Breast epithelium (tissue), 3 donors: ENCODE results near the gene RMND5B.

Experiments used
- CTCF ChIP-seq, 3 donors: fragments of 450-650 bp; IDR thresholded peaks; one replicate each; pipeline ENCODE4 v1.5.1; 2016 to 2017; ENCODE audit warnings: antibody characterized with exemption in 3 of 3, mild to moderate bottlenecking in 3 of 3, moderate library complexity in 3 of 3
- POLR2AphosphoS5 ChIP-seq, 3 donors: sonication (generic); formaldehyde crosslinking; IDR thresholded peaks; one replicate each; pipeline ENCODE4 v1.6.1; 2017; ENCODE audit warnings: antibody characterized with exemption in 3 of 3

GRCh38 chr5:178192244-178192643 is 61.4 kb downstream of the RMND5B start:
- TF ChIP-seq CTCF (IDR thresholded peaks at IDR 0.05) (no peak), POLR2AphosphoS5 (IDR thresholded peaks at IDR 0.05) (no peak)
